Measurements from ENCODE around the gene TMEM95. TPM values are rescaled to one million over a fixed set of nuclear protein-coding genes. Genes with fewer than 3 reads are reported as not detected.
"Not testable (repeated sequence)": the region's sequence is repeated elsewhere in the genome, so short reads cannot be mapped to it uniquely, and the experiment has no call there.

TMEM95 gene
- total RNA-seq, 4 donors from 2014 or later: not detected

- H3K9me3 ChIP-seq: no peaks in the 10 kb centered on the region
- DNase-seq: no peak
- no peaks in the 10 kb centered on the region for H3K4me1 ChIP-seq
- no peak overlapping the region for H3K27ac ChIP-seq
- no peak overlapping the region for H3K4me3 ChIP-seq
- H3K27me3 ChIP-seq: no peaks in the 10 kb centered on the region
- TF ChIP-seq, protein P1, sequence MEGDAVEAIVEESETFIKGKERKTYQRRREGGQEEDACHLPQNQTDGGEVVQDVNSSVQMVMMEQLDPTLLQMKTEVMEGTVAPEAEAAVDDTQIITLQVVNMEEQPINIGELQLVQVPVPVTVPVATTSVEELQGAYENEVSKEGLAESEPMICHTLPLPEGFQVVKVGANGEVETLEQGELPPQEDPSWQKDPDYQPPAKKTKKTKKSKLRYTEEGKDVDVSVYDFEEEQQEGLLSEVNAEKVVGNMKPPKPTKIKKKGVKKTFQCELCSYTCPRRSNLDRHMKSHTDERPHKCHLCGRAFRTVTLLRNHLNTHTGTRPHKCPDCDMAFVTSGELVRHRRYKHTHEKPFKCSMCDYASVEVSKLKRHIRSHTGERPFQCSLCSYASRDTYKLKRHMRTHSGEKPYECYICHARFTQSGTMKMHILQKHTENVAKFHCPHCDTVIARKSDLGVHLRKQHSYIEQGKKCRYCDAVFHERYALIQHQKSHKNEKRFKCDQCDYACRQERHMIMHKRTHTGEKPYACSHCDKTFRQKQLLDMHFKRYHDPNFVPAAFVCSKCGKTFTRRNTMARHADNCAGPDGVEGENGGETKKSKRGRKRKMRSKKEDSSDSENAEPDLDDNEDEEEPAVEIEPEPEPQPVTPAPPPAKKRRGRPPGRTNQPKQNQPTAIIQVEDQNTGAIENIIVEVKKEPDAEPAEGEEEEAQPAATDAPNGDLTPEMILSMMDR (IDR thresholded peaks at IDR 0.05): no peak
- no peak for TF ChIP-seq POLR2A (IDR thresholded peaks at IDR 0.05)
- no peaks in the 10 kb centered on the region for H3K36me3 ChIP-seq
These were observed 13.1 kb downstream of the TMEM95 start for GRCh38 chr17:7367918-7368598.

DNA sequence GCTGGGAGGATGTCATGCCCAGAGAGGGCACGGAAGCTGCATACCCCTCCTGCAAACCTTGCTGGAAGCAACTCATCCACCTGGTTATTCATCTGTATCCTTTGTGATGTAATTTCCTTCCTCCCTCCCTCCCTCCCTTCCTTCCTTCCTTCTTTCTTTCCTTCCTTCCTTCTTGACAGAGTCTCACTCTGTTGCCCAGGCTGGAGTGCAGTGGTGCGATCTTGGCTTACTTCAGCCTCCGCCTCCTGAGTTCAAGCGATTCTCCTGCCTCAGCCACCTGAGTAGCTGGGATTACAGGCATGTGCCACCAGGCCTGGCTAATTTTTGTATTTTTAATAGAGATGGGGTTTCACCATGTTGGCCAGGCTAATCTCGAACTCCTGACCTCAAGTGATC lies 13.6 kb downstream of the TMEM95 start:
- not testable (repeated sequence) for H3K36me3 ChIP-seq, H3K9me3 ChIP-seq, H3K27ac ChIP-seq, H3K4me1 ChIP-seq, DNase-seq, H3K4me3 ChIP-seq, H3K27me3 ChIP-seq

DNA sequence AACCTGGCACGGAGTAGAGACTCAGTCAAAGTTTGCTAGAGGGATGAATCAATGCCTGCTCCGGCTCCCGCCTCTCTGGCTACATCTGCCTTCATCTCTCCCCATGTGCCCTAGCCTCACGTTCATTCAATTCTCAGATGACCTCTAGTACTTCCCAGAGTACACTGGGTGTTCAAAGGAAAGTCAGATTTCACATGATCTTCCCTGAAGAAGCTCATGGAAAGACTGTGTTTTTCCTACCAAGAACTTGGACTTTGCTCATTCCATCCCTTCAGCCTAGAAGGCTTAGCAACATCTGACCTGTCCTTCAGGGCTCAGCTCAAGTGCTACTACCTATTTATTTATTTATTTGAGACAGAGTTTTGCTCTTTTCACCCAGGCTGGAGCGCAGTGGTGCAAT lies 14.9 kb downstream of the TMEM95 start:
- Histone ChIP-seq H3K4me3 (no peak overlapping the region), H3K9me3 (no peaks in the 10 kb centered on the region), H3K36me3 (no peaks in the 10 kb centered on the region), H3K27me3 (no peaks in the 10 kb centered on the region), H3K27ac (no peak overlapping the region), H3K4me1 (no peaks in the 10 kb centered on the region)
- DNase-seq: no peak
- TF ChIP-seq, protein P1 (IDR thresholded peaks at IDR 0.05): no peak
- TF ChIP-seq POLR2A (IDR thresholded peaks at IDR 0.05): no peak

- DNase-seq: no peak
- H3K27me3 ChIP-seq: no peaks in the 10 kb centered on the region
- TF ChIP-seq, protein P1 (IDR thresholded peaks at IDR 0.05): no peak
- no peak for TF ChIP-seq POLR2A (IDR thresholded peaks at IDR 0.05)
- no peaks in the 10 kb centered on the region for H3K4me1 ChIP-seq
- no peak overlapping the region for H3K27ac ChIP-seq
- H3K9me3 ChIP-seq: no peaks in the 10 kb centered on the region
- H3K36me3 ChIP-seq: no peaks in the 10 kb centered on the region
- H3K4me3 ChIP-seq: no peak overlapping the region
These were observed 15.9 kb downstream of the TMEM95 start for GRCh38 chr17:7370853-7371252.

GRCh38 chr17:7374353-7374752 lies 19.4 kb downstream of the TMEM95 start:
- no peaks in the 10 kb centered on the region for H3K9me3 ChIP-seq
- no peaks in the 10 kb centered on the region for H3K36me3 ChIP-seq
- TF ChIP-seq, protein P1 (IDR thresholded peaks at IDR 0.05): no peak
- no peak for TF ChIP-seq POLR2A (IDR thresholded peaks at IDR 0.05)
- no peak for DNase-seq
- no peaks in the 10 kb centered on the region for H3K27me3 ChIP-seq
- no peak overlapping the region for H3K4me3 ChIP-seq
- H3K4me1 ChIP-seq: no peaks in the 10 kb centered on the region
- no peak overlapping the region for H3K27ac ChIP-seq

DNA sequence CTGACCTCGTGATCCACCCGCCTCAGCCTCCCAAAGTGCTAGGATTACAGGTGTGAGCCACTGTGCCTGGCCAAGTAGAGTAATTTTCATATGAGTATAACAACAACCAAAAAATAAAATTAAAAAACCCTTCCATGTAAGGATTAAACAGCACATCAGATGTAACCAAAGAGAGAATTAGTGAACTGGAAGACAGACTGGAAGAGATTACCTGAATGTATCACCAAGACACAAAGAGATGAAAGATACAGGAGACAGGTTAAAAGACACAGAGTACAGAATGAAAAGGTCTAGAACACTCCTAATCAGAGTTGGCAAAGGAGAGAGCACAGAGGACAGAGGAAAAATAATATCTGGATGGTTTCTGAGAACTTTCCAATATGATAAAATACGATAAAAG lies 24.2 kb downstream of the TMEM95 start:
- TF ChIP-seq POLR2A (IDR thresholded peaks at IDR 0.05): no peak
- TF ChIP-seq, protein P1 (IDR thresholded peaks at IDR 0.05): no peak
- DNase-seq: no peak
- no peak overlapping the region for H3K4me3 ChIP-seq
- H3K27me3 ChIP-seq: no peaks in the 10 kb centered on the region
- no peaks in the 10 kb centered on the region for H3K36me3 ChIP-seq
- H3K27ac ChIP-seq: no peak overlapping the region
- H3K9me3 ChIP-seq: no peaks in the 10 kb centered on the region
- peaks cover 0 to 17% (median 4%) of the 10 kb centered on the region in 4 donors for H3K4me1 ChIP-seq

Data from Peyer's patch (tissue), 4 donors.